ENCODE results near the gene EVA1B. TPM values are rescaled to one million over a fixed set of nuclear protein-coding genes. Genes with fewer than 3 reads are reported as not detected.

The EVA1B gene
- total and polyA plus RNA-seq, 2 of the 4 experiments (the other 2 are of a cell fraction), result 49.8 to 64.6 TPM

DNA sequence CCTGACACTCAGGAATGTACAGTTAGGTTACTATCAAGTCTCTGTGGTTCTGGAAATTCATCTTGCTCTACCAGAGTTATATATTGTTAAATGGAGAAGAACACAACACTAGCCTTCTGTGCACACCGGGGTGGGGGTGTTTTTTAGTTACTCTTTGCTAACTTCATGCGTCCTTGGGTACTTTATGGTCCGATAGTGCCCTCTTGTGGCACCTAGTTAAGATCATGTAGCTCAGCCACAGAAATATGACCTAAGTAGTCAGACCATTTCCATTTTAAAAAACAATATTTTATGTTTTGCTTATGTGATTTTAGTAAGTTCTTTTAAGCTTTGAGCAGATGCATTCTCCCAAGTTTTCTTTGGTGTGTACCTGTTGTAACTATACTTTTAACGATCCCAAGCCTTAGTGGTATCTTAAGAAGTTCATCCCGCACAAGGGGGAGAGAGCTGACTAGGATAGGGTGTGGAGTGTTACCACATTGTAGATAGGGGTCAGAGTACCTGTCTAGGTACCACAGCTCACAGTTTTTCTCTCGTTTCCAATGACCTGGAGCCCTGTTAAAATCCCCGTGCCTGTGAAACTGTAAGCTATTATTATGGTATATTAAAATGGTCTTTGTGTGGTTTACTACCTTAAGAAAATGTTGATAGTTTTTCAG, 37.9 kb downstream of the EVA1B start:
- TF ChIP-seq, protein P1, sequence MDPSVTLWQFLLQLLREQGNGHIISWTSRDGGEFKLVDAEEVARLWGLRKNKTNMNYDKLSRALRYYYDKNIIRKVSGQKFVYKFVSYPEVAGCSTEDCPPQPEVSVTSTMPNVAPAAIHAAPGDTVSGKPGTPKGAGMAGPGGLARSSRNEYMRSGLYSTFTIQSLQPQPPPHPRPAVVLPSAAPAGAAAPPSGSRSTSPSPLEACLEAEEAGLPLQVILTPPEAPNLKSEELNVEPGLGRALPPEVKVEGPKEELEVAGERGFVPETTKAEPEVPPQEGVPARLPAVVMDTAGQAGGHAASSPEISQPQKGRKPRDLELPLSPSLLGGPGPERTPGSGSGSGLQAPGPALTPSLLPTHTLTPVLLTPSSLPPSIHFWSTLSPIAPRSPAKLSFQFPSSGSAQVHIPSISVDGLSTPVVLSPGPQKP (IDR thresholded peaks at IDR 0.05; ENCODE audit: borderline replicate concordance, low read depth, low read length), result no peak
- TF ChIP-seq, protein P2, sequence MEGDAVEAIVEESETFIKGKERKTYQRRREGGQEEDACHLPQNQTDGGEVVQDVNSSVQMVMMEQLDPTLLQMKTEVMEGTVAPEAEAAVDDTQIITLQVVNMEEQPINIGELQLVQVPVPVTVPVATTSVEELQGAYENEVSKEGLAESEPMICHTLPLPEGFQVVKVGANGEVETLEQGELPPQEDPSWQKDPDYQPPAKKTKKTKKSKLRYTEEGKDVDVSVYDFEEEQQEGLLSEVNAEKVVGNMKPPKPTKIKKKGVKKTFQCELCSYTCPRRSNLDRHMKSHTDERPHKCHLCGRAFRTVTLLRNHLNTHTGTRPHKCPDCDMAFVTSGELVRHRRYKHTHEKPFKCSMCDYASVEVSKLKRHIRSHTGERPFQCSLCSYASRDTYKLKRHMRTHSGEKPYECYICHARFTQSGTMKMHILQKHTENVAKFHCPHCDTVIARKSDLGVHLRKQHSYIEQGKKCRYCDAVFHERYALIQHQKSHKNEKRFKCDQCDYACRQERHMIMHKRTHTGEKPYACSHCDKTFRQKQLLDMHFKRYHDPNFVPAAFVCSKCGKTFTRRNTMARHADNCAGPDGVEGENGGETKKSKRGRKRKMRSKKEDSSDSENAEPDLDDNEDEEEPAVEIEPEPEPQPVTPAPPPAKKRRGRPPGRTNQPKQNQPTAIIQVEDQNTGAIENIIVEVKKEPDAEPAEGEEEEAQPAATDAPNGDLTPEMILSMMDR (conservative IDR thresholded peaks at IDR 0.05; ENCODE audit: low read depth, low read length), result peak; percentile 85
- TF ChIP-seq RAD21 (IDR thresholded peaks at IDR 0.05; ENCODE audit: low read length) (peak; percentile 85), SMC3 (IDR thresholded peaks at IDR 0.05; ENCODE audit: low read depth, low read length) (peak; percentile 88)
- Histone ChIP-seq H2BK15ac (ENCODE audit: low read depth, low read length) (no peak overlapping the region), H2BK120ac (ENCODE audit: low read depth, low read length) (no peak overlapping the region), H3K4me3 (ENCODE audit: insufficient read depth, low read depth, low read length) (no peak overlapping the region), H3K79me1 (ENCODE audit: low read depth in 1 of 2, low read length in 2 of 2) (peaks cover 32 to 42% of the 10 kb centered on the region in 2 experiments; a peak in 3 of 4 replicates), H3K36me3 (ENCODE audit: control insufficient read depth, insufficient read depth, low read length) (peaks cover 37% of the 10 kb centered on the region), H4K8ac (ENCODE audit: low read depth in 2 of 2, low read length in 2 of 2) (no peak overlapping the region), H3K9ac (ENCODE audit: low read depth, low read length) (no peak overlapping the region), H3K27me3 (ENCODE audit: control insufficient read depth, insufficient read depth, low read length) (no peaks in the 10 kb centered on the region), H2AK9ac (replicated peaks; ENCODE audit: low read depth, low read length, poor library complexity) (no peak overlapping the region), H2AK5ac (ENCODE audit: low read depth, low read length) (no peak overlapping the region), H3K18ac (ENCODE audit: low read depth, low read length) (no peak overlapping the region), H3K4me2 (ENCODE audit: low read depth, low read length) (no peak overlapping the region), H2BK20ac (ENCODE audit: low read depth, low read length) (no peak overlapping the region), H3K4me1 (ENCODE audit: control insufficient read depth, insufficient read depth, low read length) (peaks cover 3% of the 10 kb centered on the region), H2AFZ (replicated peaks; ENCODE audit: low read length, poor library complexity) (no peak overlapping the region), H3K9me1 (ENCODE audit: insufficient read depth, low read length) (no peaks in the 10 kb centered on the region), H3K23ac (ENCODE audit: low read depth, low read length) (no peak overlapping the region), H3K9me3 (ENCODE audit: control insufficient read depth, insufficient read depth, low read length) (no peaks in the 10 kb centered on the region), H3K4ac (ENCODE audit: low read depth, low read length) (no peak overlapping the region), H3K27ac (ENCODE audit: insufficient read depth, low read length) (no peak overlapping the region), H4K91ac (ENCODE audit: insufficient read depth, low read depth, low read length) (no peak overlapping the region), H2BK5ac (ENCODE audit: low read depth, low read length, poor library complexity, severe bottlenecking) (peak overlapping the region; percentile 57), H4K20me1 (ENCODE audit: insufficient read depth, low read length) (peaks cover 22% of the 10 kb centered on the region), H3K56ac (ENCODE audit: extremely low read depth, insufficient read depth, low read length) (no peak overlapping the region), H3K14ac (replicated peaks; ENCODE audit: low read depth, low read length) (no peak overlapping the region), H4K5ac (ENCODE audit: low read depth, low read length) (0 out of 2 replicates have a peak overlapping the region, but pooled peaks have one; percentile 40)
- dilution Hi-C loops (cut with HindIII; ENCODE audit: low sequenced_read_pairs, unreplicated experiment) (no loop called here), intact Hi-C loops (cut with micrococcal nuclease) (loop anchor here (1.0 to 2.0 kb wide), 4 partner anchors 61 to 186 kb away; partner anchors contain the start of genes THRAP3 and TRAPPC3), in situ Hi-C loops (cut with MboI; ENCODE audit: low sequenced_read_pairs) (loop anchor here (5.0 kb wide), 2 partner anchors 133 to 178 kb away; no protein-coding TSS in a partner anchor)
- WGBS, 2 experiments (ENCODE audit: extremely low coverage in 2 of 2, insufficient read length in 1 of 2), result no CpG with 5 or more reads among the region's 7 CpGs
- DNase-seq (peak; percentile 92), ATAC-seq (ENCODE audit: low read depth) (peak; percentile 97)
- POLR2A ChIA-PET (ENCODE audit: unreplicated experiment), result interaction anchor here (0.6 to 1.0 kb wide), 2 partner anchors 61 to 122 kb away, joined by 3 to 4 read pairs; partner anchors contain the start of gene THRAP3
- CTCF ChIA-PET, result interaction anchor here (0.8 to 1.7 kb wide), 9 partner anchors 8 to 136 kb away, joined by 3 to 13 read pairs (median 5); partner anchors contain the start of genes THRAP3 and TRAPPC3
- BruUV-seq (replicated peaks), result no TSS peak

Measured in IMR-90 (cell line).